Endothelial cell of hepatic sinusoid (primary cell): ENCODE measurements around the gene GNS.
"Not testable (repeated sequence)": the region's sequence is repeated elsewhere in the genome, so short reads cannot be mapped to it uniquely, and the experiment has no call there.

Experiments used
- in situ Hi-C: cut with HindIII; loops from 2 replicates; pipeline ENCODE4 v1.10.0; 2017; ENCODE audit warnings: low sequenced_read_pairs

GNS gene

GRCh38 chr12:64701283-64701682 lies 57.9 kb downstream of the GNS start:
- in situ Hi-C loops: no loop called here

- in situ Hi-C loops: no loop called here
These were observed 58.7 kb downstream of the GNS start for GRCh38 chr12:64700532-64700931.

DNA sequence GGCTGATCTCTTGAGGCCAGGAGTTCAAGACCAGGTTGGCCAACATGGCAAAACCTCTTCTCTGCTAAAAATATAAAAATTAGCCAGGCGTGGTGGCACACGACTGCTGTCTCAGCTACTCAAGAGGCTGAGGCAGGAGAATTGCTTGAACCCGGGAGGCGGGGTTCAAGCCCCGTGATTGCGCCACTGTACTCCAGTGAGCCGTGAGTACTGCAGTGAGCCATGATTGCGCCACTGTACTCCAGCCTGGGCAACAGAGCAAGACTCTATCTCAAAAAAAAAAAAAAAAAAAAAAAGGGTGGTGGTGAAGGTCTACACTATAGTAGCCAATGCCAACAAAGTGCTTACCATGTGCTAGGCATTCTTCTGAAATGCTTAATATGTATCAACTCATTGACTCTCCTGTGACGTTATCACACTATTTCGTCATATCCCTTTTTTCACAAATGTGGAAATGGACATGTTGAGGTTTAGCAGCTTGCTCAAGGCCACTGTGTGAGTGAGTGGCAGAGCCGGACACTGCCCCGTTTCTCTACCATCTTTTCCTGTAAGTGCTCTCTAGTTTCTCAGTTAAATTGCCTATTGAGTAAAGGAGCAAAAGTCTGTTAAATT lies 59.6 kb downstream of the GNS start:
- in situ Hi-C loops: loop anchor here (5.0 kb wide), 1 partner anchor 82 kb away; no protein-coding TSS in a partner anchor

DNA sequence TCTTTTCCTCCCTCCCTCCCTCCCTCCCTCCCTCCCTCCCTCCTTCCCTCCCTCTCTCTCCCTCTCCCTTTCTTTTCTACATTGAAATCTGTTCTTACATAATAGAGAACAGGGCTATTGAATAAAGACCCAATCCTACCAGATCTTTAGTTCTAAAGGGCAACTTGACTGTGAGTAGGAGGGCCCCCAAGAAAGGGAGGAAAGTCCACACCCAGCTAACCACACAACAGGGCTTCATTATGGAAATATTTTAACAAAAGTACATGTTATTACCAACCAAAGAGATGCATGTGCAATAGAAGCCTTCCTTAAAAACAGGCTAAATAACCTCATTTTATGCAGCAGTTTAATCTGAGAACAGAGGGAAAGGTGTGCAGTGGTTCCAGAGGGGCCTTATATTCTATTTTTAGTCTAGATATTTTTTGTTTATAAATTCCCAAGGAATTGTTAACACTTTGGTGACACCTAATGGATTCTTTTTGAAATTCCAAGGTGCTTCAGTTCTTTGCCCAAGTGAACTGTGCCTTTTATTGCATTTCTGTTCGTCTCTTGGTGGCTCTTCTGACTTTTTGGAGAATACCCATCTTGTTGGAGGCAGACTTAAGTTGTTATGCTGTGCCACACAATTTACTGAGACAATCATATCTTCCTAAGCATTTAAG lies 63.0 kb downstream of the GNS start:
- in situ Hi-C loops: loop anchor here (5.0 kb wide), 1 partner anchor 79 kb away; no protein-coding TSS in a partner anchor

DNA sequence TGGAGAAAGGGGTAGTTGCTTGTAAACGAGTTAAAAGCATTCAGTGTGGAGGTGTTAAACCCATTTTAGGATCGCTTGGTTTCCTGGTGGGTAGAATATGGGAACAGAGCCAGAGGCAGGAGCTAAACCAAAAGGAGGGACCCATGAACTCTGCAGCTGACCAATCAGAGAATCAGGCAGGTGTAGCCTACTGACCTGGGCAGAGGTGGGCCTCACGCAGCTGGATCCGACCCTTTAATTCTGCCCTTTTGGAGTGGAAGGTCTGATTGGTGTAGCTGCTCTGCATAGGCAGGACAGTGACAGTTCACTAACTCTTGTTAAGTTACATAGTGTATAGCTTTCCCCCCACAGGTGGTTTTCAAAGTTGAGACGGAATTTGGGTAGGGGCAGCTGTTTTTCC lies 63.7 kb downstream of the GNS start:
- in situ Hi-C loops: loop anchor here (5.0 kb wide), 1 partner anchor 78 kb away; no protein-coding TSS in a partner anchor

- in situ Hi-C loops: loop anchor here (5.0 kb wide), 1 partner anchor 77 kb away; no protein-coding TSS in a partner anchor
These were observed 64.8 kb downstream of the GNS start for GRCh38 chr12:64694130-64695040.

DNA sequence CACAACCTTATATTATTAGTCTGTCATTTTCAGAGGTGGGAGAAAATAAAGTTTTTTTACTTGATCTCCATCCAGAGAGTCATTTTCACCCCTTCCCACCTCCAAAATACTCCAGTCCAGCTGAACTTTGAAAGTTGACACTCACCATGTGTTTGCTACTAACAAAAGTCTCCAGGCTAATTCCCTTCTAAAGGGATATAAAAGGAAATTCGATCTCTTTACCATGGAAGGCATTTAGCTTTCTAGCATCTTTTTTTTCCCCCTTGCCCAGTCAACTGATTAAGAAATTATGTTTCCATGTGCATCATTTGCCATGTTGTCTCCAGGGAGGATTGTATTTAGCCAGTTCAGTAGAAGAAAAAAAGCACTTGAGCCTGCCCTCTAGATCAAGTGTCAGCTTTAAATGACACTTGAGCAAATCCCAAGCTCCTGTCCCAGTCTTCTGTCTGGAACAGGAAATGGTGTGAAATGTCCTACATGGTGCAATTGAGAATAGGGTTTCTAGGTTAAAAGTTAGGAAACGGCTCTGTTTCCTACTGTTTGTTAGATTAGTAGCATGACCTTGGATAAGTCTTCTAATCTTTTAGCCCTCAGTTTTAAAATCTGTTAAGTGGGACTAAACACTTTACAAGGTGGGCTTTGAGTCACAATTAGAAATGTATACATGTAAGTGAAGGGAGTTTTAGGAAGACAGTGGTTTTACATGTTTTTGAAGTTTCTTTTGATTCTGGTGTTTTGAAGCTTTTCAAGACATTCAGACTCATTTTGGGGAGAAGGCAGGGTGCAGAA lies 67.2 kb downstream of the GNS start:
- in situ Hi-C loops: no loop called here

DNA sequence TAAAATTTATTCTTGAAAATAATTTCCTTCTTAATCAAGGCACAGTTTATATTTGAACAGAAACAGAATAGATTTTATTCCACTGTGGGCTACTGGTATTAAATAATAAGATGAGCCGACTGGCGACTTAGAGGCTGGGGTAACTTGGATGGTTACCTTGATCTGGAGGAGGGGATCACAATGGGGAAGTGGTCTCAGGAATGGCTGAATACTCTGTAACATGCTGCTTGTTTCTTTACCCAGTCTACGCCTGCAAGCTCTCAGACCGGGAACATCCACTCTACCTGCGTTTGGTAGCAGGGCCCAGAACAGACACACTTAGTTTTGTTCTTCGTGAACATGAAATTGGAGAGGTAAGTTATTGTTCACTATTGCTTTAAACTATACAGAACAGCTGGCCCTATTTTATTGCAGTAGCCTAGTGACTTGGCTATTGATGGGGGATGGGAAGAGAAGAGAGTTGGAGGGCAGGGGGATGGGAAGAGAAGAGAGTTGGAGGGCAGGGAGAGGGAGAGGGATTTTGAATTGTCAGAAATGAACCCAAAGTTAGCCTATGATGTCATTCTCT lies 67.9 kb downstream of the GNS start:
- in situ Hi-C loops: no loop called here

- in situ Hi-C loops: not testable (repeated sequence)
These were observed 69.0 kb downstream of the GNS start for GRCh38 chr12:64690236-64690635.

DNA sequence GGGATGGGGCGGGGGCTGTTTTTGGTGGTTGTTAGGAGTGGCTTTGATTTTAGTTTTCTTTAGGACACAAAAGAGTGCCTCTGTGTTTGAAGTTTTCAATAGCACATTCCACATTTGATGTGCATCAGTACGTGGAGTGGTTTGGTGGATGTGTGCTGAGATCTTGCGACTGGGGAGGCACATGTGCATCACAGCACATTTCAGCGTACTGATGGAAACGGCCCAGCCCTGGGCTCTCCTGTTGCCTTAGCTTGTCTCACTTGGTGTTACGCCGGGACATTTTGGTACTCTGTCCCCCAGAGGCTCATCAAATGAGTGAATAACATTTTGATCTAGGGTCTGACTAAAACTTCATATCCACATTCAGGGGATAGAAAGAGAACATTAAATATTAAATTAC lies 70.5 kb downstream of the GNS start:
- in situ Hi-C loops: no loop called here

DNA sequence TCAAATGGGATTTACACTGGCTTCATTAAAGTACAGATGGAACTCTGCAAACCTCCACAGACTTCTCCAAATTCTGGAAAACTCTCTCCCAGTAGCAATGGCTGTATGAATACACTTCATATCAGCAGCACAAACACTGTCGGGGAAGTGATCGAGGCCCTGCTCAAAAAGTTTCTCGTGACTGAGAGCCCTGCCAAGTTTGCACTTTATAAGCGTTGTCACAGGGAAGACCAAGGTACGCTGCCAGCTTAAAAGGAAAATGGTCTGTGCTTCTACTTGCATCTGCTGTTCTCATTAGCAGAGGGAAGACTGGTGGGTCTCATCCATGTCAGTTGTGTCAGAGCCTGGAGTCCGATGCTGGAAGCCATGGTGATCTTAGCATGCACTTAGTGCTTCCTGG lies 71.0 kb downstream of the GNS start:
- in situ Hi-C loops: no loop called here

DNA sequence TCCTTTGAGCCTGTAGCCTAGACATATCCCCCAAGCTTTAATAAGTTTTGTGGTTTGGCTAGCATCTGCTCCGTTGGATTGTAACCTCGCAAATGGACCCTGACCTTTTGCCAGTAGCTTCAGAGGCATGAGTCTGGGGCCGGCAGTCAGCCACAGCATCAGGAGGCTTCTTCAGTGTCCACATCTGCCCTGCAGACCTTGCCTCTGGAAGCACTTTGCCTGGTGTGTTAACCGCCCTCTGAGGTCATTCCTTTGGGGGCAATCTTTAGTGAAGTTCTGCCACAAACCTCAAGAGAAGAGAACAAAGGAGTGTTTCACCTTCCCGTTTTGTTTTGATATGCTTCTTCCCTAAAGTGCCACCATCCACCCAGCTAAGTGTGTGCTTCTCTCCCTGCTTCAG lies 71.4 kb downstream of the GNS start:
- in situ Hi-C loops: no loop called here

GRCh38 chr12:64685605-64686004 lies 73.6 kb downstream of the GNS start:
- in situ Hi-C loops: no loop called here

GRCh38 chr12:64685050-64685449 lies 74.2 kb downstream of the GNS start:
- in situ Hi-C loops: no loop called here

GRCh38 chr12:64683816-64684543 lies 75.2 kb downstream of the GNS start:
- in situ Hi-C loops: no loop called here

DNA sequence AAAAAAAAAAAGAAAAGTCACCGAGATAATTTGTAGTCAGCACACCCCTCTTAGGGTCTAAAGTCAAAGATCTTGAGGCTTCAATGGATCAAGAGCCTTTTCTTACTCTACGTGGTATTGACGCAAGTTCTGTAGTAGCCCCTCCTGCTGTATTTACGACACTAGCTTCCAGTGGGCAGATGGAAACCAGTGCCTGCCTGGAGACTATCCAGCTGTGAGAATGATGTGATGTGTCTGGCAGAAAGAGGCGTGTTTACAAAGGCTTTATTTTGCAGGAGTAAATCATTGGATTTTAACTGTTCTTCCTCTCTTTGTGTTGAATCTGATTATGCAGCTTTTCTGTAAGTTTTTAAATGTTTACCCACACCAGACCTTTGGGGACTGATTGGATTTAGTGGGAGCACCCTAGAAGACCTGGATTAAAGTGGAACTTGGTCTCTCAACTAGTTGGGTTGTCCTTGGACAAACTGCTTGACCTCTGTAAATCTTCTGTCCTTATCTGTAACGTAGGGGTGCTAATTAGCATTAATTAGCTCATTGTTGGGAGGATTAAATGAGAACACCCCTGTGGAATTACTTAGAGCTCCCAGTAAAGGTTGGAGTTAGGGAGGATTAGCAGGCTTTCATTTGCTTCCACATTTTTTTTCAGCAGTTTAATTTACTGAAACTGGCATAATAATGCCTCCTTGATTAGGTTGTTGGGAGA lies 76.5 kb downstream of the GNS start:
- in situ Hi-C loops: no loop called here

- in situ Hi-C loops: no loop called here
These were observed 77.8 kb downstream of the GNS start for GRCh38 chr12:64681200-64682052.

- in situ Hi-C loops: no loop called here
These were observed 79.0 kb downstream of the GNS start for GRCh38 chr12:64680235-64680634.
